DMS153 treated with DMSO at 0.1 percent for 48 hours (cell line): ENCODE measurements around the gene BUB1.
"Not testable (repeated sequence)": the region's sequence is repeated elsewhere in the genome, so short reads cannot be mapped to it uniquely, and the experiment has no call there.

Source experiments
- DNase-seq: peaks from one replicate; lab custom pipeline; 2025; ENCODE audit not compliant: unreplicated experiment; lab: John Stamatoyannopoulos, UW

BUB1 gene

GRCh38 chr2:110691612-110692258 is 13.9 kb upstream of the BUB1 start:
- DNase-seq: no peak

GRCh38 chr2:110690083-110690965 is 12.5 kb upstream of the BUB1 start:
- no peak for DNase-seq

- DNase-seq: no peak
Observed at GRCh38 chr2:110688594-110689091, 10.8 kb upstream of the BUB1 start.

DNA sequence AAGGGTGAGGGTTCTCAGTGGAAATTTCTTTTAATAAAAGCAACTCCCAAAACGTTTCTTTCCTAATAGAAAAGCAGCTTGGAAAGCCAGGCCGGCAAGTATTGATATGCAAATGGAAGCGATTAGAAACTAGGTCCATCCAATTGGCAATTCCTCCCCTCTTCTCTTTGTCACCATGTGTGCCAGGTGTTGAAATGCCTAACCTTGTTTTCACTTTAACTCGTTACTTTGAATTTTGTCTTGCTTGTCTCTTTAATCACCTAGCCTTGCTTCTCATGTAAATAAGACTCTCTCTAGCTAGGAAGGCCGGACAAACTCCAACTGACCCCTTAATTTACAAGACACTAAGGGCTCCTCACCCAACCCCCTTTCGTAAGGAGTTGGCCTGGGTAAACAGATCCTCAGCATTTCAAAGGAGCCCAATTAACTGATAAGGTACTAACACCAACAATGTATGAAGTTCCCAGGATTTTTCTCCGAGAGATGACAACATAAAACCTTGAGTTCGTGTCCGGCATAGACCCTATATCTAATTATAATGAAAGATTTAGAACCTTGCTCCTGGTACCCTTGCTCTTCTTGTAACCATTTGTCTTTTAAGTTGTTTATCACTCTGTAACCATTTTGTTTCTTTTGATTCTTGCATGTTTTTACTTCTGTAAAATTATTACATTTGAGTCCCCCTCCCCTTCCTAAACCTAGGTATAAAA is 10.1 kb upstream of the BUB1 start:
- DNase-seq: not testable (repeated sequence)

DNA sequence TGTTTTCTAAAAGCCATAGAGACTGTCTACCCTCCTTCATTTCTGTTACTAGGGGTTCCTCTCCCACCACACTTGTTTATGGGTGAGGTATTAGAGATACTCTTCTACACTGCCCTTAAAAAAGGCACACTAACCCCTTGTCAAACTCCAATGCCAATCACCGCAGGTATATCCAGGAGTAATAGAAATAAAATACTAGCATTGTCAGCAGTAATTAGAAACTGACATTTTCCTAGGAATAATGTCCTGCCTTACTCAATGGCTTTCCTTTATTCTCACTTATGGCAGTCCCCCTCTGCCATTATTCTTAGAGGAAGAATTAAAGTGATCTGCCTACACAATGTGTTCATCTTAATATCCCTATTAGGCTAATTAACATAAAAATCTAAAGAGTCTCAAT is 5.0 kb upstream of the BUB1 start:
- DNase-seq: no peak

GRCh38 chr2:110682267-110682666 is 4.4 kb upstream of the BUB1 start:
- no peak for DNase-seq

DNA sequence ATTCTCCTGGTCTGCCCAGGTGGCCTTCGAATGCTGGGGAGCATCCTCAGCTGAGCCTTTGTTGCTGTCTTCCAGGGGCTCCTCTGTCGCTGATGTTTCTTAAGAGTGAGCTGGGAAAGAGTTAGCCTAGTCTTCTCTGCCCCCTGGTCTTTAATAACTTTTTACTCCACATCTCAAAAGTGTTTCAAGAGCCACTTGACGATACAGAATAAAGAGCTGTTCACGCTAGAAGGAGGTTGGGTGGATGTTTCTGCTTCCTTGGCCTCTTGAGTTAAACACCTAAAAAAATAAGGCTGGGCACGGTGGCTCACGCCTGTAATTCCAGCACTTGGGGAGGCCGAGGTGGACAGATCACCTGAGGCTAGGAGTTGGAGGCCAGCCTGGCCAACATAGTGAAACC is 2.8 kb upstream of the BUB1 start:
- DNase-seq: no peak

- DNase-seq: no peak
Observed at GRCh38 chr2:110679865-110680264, 2.0 kb upstream of the BUB1 start.

DNA sequence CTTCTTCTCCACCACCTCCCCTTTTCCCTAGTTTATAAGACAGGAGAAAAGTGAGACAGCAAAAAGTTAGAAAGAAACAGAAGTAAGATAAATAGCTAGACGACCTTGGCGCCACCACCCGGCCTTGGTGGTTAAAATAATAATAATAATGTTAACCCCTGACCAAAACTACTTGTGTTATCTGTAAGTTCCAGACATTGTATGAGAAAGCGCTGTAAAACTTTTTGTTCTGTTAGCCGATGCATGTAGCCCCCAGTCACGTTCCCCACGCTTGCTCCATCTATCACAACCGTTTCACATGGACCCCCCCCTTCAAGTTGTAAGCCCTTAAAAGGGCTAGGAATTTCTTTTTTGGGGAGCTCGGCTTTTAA is 1.5 kb upstream of the BUB1 start:
- DNase-seq: no peak

DNA sequence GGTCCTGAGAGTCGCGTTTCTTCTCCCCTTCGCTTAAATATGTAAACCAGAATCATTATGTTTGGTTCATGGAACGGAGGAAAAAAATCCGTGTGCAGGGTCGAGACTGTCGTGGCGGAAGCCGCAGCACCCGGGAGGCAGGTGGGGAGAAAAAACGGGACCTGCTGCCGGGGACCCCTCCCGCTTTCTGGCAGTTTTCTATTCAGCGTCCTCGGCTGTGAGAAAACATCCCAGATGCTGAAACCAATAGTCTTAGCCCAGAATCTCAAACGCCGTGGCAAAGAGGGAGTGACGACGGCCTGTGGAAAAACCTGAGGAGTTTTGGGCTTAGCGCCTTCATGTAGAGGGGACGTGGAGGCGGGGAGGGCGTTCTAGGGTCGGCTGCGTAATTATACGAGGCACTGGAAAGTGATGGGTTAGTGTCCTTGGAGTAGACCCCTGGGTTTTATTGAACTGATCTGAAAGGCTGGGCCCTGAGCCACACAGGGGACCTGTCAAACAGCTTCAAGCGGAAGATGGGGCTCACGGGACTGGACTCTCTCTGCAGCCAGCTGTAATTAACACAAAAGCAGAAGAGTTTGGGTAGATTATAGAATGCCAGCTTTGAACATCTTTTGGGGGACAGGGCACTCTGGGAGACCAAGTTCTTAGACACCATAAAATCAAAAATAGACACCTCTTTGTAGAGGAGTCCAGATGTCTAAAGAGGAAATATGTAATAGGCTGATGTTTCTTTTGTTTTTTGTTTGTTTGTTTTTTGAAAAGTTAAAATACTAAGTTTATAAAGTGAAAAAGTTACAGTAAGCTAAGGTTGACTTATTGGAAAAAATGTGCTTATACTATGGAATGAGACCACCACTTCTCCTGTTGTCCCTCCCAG is 834 bp upstream of the BUB1 start:
- DNase-seq: peak; percentile 1

GRCh38 chr2:110677080-110677479 is 783 bp downstream of the BUB1 start:
- DNase-seq: no peak

DNA sequence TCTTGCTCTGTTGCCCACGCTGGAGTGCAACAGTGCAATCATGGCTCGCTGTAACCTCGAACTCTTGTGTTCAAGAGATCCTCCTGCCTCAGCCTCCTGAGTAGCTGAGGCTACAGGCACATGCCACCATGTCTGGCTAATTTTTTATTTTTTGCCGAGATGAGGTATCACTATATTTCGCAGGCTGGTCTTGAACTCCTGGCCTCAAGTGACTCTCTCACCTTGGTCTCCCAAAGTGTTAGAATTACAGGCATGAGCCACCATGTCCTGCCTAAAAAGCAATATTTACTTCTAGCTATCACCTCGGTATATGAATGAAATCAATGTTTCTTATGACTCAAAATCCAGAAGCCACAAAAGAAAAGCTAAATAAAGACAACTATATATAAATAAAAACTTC is 2.2 kb downstream of the BUB1 start:
- DNase-seq: no peak

- DNase-seq: no peak
Observed at GRCh38 chr2:110674620-110675555, 3.0 kb downstream of the BUB1 start.

DNA sequence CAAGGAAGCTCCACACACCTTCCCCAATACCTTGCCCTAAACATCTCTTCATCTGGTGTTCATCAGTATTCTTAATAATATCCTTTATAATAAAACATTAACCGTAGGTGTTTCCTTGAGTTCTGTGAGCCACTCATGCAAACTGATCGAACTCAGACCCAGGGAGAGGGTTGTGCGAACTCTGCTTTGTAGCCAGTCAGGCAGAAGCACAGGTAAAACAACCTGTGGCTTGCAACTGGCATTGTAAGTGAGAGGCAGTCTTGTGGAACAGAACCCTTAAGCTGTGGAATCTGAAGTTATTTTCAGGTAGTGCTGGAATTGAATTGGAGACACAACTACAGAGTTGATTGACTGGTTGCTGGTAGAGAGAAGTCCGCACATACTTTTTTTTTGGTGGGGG is 4.7 kb downstream of the BUB1 start:
- DNase-seq: no peak

GRCh38 chr2:110670826-110671225 is 7.0 kb downstream of the BUB1 start:
- no peak for DNase-seq

DNA sequence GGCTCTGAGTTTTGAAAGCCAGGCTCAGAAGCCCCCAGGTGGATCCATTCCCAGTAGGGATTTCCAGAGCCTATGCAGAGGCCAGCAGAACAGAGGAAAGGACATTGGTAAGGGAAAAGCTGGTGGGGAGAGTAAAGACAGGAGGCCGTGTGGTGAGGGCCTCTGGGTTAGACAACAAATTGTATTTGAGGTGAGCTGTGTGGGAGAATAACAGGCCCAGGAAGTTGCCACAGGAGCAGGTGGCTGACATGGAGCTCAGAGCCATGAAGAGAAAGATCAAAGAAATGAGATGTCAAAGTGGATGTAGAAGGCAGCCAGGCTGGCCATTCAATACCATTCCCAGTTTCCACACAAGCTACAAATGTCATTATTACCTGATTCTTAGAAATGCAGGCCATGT is 8.8 kb downstream of the BUB1 start:
- no peak for DNase-seq

DNA sequence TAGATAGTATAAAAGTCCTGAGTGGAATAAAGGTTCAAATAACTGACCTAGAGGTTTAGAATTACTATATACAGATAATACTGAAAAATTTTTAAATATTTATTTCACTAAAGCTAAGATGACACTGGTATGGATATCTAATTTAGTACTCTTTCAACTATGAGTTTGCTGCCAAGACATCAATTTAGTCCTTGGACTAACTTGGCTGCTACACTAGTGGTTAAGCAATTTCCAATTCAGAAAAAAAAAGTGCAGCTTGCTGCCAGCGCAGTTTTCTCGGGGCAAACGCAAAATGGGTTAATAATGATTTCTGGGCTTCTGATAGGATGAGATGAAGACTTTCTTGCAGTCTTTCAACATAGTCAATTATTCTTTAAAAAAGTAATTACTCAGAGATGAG is 10.8 kb downstream of the BUB1 start:
- DNase-seq: no peak

DNA sequence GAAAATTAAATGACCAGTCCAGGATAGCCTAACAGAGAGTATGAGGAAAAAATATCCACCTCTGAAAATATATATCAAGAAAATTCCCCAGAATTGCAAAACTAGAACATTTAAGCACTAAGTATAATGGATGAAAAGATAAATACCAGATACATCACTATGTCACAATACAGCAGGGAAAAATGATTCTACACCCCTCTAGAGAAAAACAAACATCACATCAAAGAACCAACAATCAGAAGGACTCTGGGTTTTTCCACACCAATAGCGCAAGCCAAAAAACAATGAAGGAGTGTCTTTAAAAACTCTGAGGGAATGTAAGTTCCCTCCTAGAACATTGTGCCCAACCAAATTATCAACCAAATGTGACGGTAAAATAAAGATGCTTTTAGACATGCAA is 13.7 kb downstream of the BUB1 start:
- DNase-seq: no peak

DNA sequence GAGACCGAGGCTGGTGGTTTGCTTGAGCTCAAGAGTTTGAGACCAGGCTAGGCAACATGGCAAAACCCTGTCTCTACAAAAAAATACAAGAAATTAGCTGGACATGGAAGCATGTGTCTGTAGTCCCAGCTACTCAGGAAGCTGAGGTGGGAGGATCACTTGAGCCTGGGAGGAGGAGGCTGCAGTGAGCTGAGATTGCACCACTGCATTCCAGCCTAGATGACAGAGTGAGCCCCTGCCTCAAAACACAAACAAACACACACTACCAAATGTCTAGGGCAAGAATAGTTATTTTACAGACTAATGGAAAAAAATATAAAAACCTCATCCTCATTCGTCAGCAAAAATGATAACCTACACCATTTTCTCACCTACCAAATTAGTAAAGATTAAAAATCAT is 15.3 kb downstream of the BUB1 start:
- DNase-seq: no peak

GRCh38 chr2:110660558-110660957 is 17.3 kb downstream of the BUB1 start:
- DNase-seq: no peak
